Measurements from ENCODE around the gene MORF4L2.

The MORF4L2 gene

GRCh38 chrX:103727115-103727514 is 40.6 kb upstream of the MORF4L2 start:
- no peak for DNase-seq (ENCODE audit: low read depth)
- no peak overlapping the region for H3K4me3 ChIP-seq (ENCODE audit: control insufficient read depth, low read depth, low read length)
- TF ChIP-seq CTCF (IDR thresholded peaks at IDR 0.05; ENCODE audit: control insufficient read depth, insufficient read depth, low read depth, low read length, missing control alignments): no peak

GRCh38 chrX:103726477-103726876 is 40.0 kb upstream of the MORF4L2 start:
- DNase-seq (ENCODE audit: low read depth): no peak
- no peak for TF ChIP-seq CTCF (IDR thresholded peaks at IDR 0.05; ENCODE audit: control insufficient read depth, insufficient read depth, low read depth, low read length, missing control alignments)
- no peak overlapping the region for H3K4me3 ChIP-seq (ENCODE audit: control insufficient read depth, low read depth, low read length)

GRCh38 chrX:103722505-103722904 is 36.0 kb upstream of the MORF4L2 start:
- TF ChIP-seq CTCF (IDR thresholded peaks at IDR 0.05; ENCODE audit: control insufficient read depth, insufficient read depth, low read depth, low read length, missing control alignments): no peak
- no peak overlapping the region for H3K4me3 ChIP-seq (ENCODE audit: control insufficient read depth, low read depth, low read length)
- no peak for DNase-seq (ENCODE audit: low read depth)

- no peak for DNase-seq (ENCODE audit: low read depth)
- no peak overlapping the region for H3K4me3 ChIP-seq (ENCODE audit: control insufficient read depth, low read depth, low read length)
- TF ChIP-seq CTCF (IDR thresholded peaks at IDR 0.05; ENCODE audit: control insufficient read depth, insufficient read depth, low read depth, low read length, missing control alignments): no peak
These were observed 31.6 kb upstream of the MORF4L2 start for GRCh38 chrX:103718120-103718519.

- DNase-seq (ENCODE audit: low read depth): peak; percentile 79
- no peak overlapping the region for H3K4me3 ChIP-seq (ENCODE audit: control insufficient read depth, low read depth, low read length)
- no peak for TF ChIP-seq CTCF (IDR thresholded peaks at IDR 0.05; ENCODE audit: control insufficient read depth, insufficient read depth, low read depth, low read length, missing control alignments)
These were observed 30.5 kb upstream of the MORF4L2 start for GRCh38 chrX:103716962-103717361.

GRCh38 chrX:103710609-103711008 is 24.1 kb upstream of the MORF4L2 start, which contains the start of gene TMEM31:
TMEM31 (plus strand) TSS chrX:103710909; CDS start chrX:103712259, 1,350 bp downstream.
- no peak within 1 kb of the TSS for H3K4me3 ChIP-seq (ENCODE audit: control insufficient read depth, low read depth, low read length)
- no peak for TF ChIP-seq CTCF (IDR thresholded peaks at IDR 0.05; ENCODE audit: control insufficient read depth, insufficient read depth, low read depth, low read length, missing control alignments)
- DNase-seq (ENCODE audit: low read depth): no peak

- DNase-seq (ENCODE audit: low read depth): no peak
- TF ChIP-seq CTCF (IDR thresholded peaks at IDR 0.05; ENCODE audit: control insufficient read depth, insufficient read depth, low read depth, low read length, missing control alignments): no peak
- no peak overlapping the region for H3K4me3 ChIP-seq (ENCODE audit: control insufficient read depth, low read depth, low read length)
These were observed 18.4 kb upstream of the MORF4L2 start for GRCh38 chrX:103704863-103705262.

Data from AG09309 (cell line).